Endodermal cell (in vitro differentiated cells): Measurements from ENCODE around the gene ZBTB20. TPM values are rescaled to one million over a fixed set of nuclear protein-coding genes. Genes with fewer than 3 reads are reported as not detected.

Experiments
- DNase-seq: peaks from one replicate; pipeline ENCODE4 v3.0.0-alpha.2; 2017
- H3K27ac ChIP-seq: 2 replicates; pipeline ENCODE4 v1.5.1; 2013; ENCODE audit warnings: mild to moderate bottlenecking, low read depth, low read length, moderate library complexity
- H3K27me3 ChIP-seq: 2 replicates; pipeline ENCODE4 v1.6.1; 2013; ENCODE audit warnings: mild to moderate bottlenecking, low read length, moderate library complexity; ENCODE audit not compliant: insufficient read depth, control insufficient read depth, poor library complexity, severe bottlenecking
- H3K36me3 ChIP-seq: 2 replicates; pipeline ENCODE4 v1.7.0; 2013; ENCODE audit warnings: mild to moderate bottlenecking, low read length, moderate library complexity; ENCODE audit not compliant: control insufficient read depth, insufficient read depth
- H3K4me1 ChIP-seq: one replicate; pipeline ENCODE4 v1.7.0; 2013; ENCODE audit warnings: low read length; ENCODE audit not compliant: control insufficient read depth, insufficient read depth
- H3K4me3 ChIP-seq: 2 replicates; pipeline ENCODE4 v1.5.1; 2013; ENCODE audit warnings: mild to moderate bottlenecking, low read length, moderate library complexity
- H3K9ac ChIP-seq: 2 replicates; pipeline ENCODE4 v1.6.1; 2013; ENCODE audit warnings: mild to moderate bottlenecking, low read length, moderate library complexity; ENCODE audit not compliant: poor library complexity, severe bottlenecking; ENCODE audit errors: extremely low read depth
- H3K9me3 ChIP-seq: 2 replicates; pipeline ENCODE4 v1.6.1; 2013; ENCODE audit warnings: mild to moderate bottlenecking, low read length, moderate library complexity; ENCODE audit not compliant: control insufficient read depth
- H3K27ac Mint-ChIP-seq: 2 replicates; pipeline ENCODE4 v1.8.0; 2020; ENCODE audit warnings: mixed read lengths
- H3K27me3 Mint-ChIP-seq: 2 replicates; pipeline ENCODE4 v1.8.0; 2021; ENCODE audit warnings: mild to moderate bottlenecking, mixed read lengths; ENCODE audit not compliant: insufficient read depth
- H3K36me3 Mint-ChIP-seq: 2 replicates; pipeline ENCODE4 v1.8.0; 2020; ENCODE audit warnings: low read depth, mixed read lengths
- H3K4me1 Mint-ChIP-seq: 2 replicates; pipeline ENCODE4 v1.8.0; 2020; ENCODE audit warnings: mixed read lengths
- H3K4me3 Mint-ChIP-seq: 2 replicates; pipeline ENCODE4 v1.8.0; 2020; ENCODE audit warnings: mild to moderate bottlenecking, moderate library complexity, mixed read lengths
- H3K9me3 Mint-ChIP-seq: 2 replicates; pipeline ENCODE4 v1.8.0; 2020; ENCODE audit warnings: mild to moderate bottlenecking, mixed read lengths
- CTCF ChIP-seq: fragments of 200-600 bp; sonication (generic); conservative IDR thresholded peaks from 2 replicates; pipeline ENCODE4 v1.5.0; 2021; ENCODE audit warnings: antibody characterized with exemption, mild to moderate bottlenecking
- WGBS, 2 experiments: methylation state at CpG; one replicate each; pipeline versions ENCODE4 v1.1.5 to v1.1.7; 2013; ENCODE audit warnings: missing lambda C conversion rate in 2 of 2, mixed read lengths in 1 of 2; ENCODE audit not compliant: insufficient coverage in 1 of 2, insufficient read length in 1 of 2; 5-methylcytosine and 5-hydroxymethylcytosine counted together
- total RNA-seq, 2 donors: library from RNA; stranded (reverse); fragmentation: NEBNext Ultra II Directional in 1 of 2; extraction: Animal tissue kit (Norgen Biotek cat#: 25700) in 1 of 2; gene quantifications; 2 replicates in 1 of 2; 3 replicates in 1 of 2; pipeline ENCODE4 v1.2.1, GENCODE V29; 2021

The ZBTB20 gene
- total RNA-seq, 2 donors from 2014 or later: 1.6 to 2.9 TPM

DNA sequence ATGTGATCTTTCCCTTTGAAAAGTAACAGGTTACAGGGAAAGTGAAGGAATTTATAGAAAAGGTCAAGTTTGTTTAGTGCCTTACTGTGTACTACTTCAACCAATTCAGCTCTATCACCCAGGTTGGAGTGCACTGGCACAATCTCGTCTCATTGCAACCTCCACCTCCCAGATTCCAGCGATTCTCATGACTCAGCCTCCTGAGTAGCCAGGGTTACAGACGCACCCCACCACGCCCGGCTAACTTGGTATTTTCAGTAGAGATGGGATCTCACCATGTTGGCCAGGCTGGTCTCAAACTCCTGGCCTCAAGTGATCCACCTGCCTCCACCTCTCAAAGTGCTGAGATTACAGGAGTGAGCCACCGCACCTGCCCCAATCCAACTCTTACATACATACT, 279.7 kb downstream of the ZBTB20 start:
- Mint-ChIP-seq H3K4me1 (no peaks in the 10 kb centered on the region), H3K9me3 (no peaks in the 10 kb centered on the region), H3K27ac (no peak overlapping the region), H3K4me3 (no peak overlapping the region), H3K36me3 (no peaks in the 10 kb centered on the region), H3K27me3 (no peaks in the 10 kb centered on the region)
- H3K36me3 ChIP-seq: no peaks in the 10 kb centered on the region
- DNase-seq: no peak
- no peak overlapping the region for H3K9ac ChIP-seq
- no peaks in the 10 kb centered on the region for H3K27me3 ChIP-seq
- no peaks in the 10 kb centered on the region for H3K4me1 ChIP-seq
- H3K4me3 ChIP-seq: no peak overlapping the region
- no peaks in the 10 kb centered on the region for H3K9me3 ChIP-seq
- no peak for TF ChIP-seq CTCF
- 94 to 98% methylated on average over 6 of the region's 6 CpGs for WGBS, 2 experiments
- no peak overlapping the region for H3K27ac ChIP-seq

DNA sequence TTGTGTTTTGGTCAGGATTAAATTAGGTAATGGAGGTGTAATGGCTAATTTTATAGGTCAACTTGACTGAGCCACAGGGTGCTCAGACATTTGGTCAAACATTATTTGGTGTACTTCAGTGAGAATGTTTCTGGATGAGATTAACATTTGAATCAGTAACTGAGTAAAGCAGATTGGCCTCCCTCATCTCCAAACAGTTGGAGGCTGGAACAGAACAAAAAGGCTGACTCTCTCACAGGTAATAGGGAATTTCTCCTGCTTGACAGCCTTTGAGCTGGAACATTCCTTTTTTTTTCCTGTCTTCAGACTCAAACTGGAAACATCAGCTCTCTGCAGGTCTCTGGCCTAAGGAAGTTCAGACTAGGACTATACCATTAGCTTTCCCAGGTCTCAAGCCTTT, 280.7 kb downstream of the ZBTB20 start:
- Histone ChIP-seq H3K27me3 (no peaks in the 10 kb centered on the region), H3K9me3 (no peaks in the 10 kb centered on the region), H3K27ac (no peak overlapping the region), H3K4me1 (no peaks in the 10 kb centered on the region), H3K9ac (no peak overlapping the region), H3K4me3 (no peak overlapping the region), H3K36me3 (no peaks in the 10 kb centered on the region)
- Mint-ChIP-seq H3K27me3 (no peaks in the 10 kb centered on the region), H3K4me1 (no peaks in the 10 kb centered on the region), H3K36me3 (no peaks in the 10 kb centered on the region), H3K4me3 (no peak overlapping the region), H3K27ac (no peak overlapping the region), H3K9me3 (no peaks in the 10 kb centered on the region)
- no peak for TF ChIP-seq CTCF
- DNase-seq: no peak

DNA sequence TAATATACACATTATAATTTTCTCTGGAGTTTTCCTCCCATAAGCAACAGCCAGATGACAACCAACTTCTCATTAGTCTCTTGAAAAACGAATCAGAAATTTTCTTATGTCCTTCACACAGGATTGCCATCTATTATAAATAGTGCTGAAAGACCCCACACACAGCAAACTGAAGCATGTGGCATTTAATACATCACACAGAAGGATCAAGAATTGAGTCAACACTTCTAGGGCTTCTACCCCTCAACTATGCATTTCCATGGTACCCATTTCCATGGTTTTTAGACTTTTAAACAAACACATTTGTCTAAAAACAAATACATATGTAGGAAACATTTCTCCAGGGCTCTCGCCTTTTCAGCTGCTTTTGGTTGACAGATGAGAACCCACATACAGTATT, 282.1 kb downstream of the ZBTB20 start:
- Mint-ChIP-seq H3K4me3 (no peak overlapping the region), H3K27ac (no peak overlapping the region)
- DNase-seq: no peak

More for the DNA sequence above, 282.1 kb downstream of the ZBTB20 start:
- WGBS, 2 experiments: 89% methylated on average over 2 of the region's 2 CpGs; no CpG with 5 or more reads in 1 of the 2 experiments
- Histone ChIP-seq H3K27me3 (no peaks in the 10 kb centered on the region), H3K4me1 (no peaks in the 10 kb centered on the region), H3K27ac (no peak overlapping the region), H3K9ac (no peak overlapping the region), H3K9me3 (no peaks in the 10 kb centered on the region), H3K4me3 (no peak overlapping the region), H3K36me3 (no peaks in the 10 kb centered on the region)
- H3K4me1 Mint-ChIP-seq: no peaks in the 10 kb centered on the region
- H3K27me3 Mint-ChIP-seq: no peaks in the 10 kb centered on the region
- H3K36me3 Mint-ChIP-seq: no peaks in the 10 kb centered on the region
- no peaks in the 10 kb centered on the region for H3K9me3 Mint-ChIP-seq
- no peak for TF ChIP-seq CTCF
